Measurements from ENCODE around the gene FAM81B. TPM values are rescaled to one million over a fixed set of nuclear protein-coding genes. Genes with fewer than 3 reads are reported as not detected.

FAM81B gene
- total RNA-seq, 2 experiments from 2014 or later = not detected

DNA sequence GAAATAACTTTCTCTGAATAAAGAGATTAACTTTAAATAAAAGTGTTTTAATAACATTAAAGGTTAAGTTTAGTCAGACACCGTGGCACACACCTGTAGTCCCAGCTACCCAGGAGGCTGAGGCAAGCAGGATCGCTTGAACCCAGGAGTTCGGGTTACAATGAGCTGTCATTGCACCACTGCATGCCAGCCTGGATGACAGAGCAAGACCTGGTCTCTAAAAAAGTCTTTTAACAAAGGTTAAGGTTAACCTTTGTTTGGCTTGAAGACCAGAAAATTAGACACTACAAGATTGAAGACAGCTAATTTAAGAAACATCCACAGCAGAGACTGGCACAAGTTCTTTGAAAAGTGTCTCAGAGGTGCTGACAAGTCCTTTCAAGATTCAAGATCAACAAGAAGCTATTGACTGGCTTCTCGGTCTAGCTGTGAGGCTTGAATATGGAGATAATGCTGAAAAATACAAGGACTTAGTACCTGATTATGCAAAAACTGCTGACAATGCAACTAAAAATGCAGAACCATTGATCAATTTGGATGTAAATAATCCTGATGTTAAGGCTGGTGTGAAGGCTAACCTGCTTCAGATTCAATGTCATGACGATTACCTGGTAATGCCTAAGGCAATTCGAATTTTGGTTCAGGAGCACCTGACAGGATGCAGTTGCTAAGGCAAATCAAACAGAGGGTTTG is 48.8 kb downstream of the FAM81B start:
- ChIA-PET CTCF (ENCODE audit: unreplicated experiment) (no interaction called here), POLR2A (interaction anchor here (0.8 kb wide), 1 partner anchor 17 kb away, joined by 3 read pairs; no protein-coding TSS in a partner anchor)
- no peak overlapping the region for H3K4me2 ChIP-seq (ENCODE audit: low read length)

DNA sequence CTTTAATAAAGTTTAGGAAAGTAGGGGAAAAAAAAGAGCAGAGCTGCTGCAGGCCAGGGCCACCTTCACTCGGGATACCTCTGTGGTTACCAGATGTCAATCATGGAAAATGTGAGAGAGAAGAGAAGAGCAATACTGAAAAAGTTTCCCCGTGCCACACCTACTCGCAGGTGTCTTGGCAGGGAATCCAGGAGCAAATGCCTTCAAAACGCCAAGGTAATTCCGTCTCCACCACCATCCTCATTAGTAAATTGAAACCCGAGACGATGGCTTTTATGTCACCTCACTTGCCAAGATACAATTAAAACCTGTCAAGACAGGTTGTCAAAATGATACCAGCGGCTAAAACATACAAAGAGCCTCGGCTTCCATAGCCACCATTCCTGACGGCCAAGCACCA is 49.7 kb downstream of the FAM81B start:
- H3K9me2 ChIP-seq (ENCODE audit: insufficient read depth, low read length) = no peaks in the 10 kb centered on the region
- BruUV-seq (replicated peaks) = no TSS peak
- POLR2A ChIA-PET = no interaction called here

More for the DNA sequence above, 48.8 kb downstream of the FAM81B start:
- intact Hi-C loops (cut with micrococcal nuclease; ENCODE audit: unreplicated experiment) = no loop called here
- no peaks in the 10 kb centered on the region for H3K36me3 ChIP-seq (ENCODE audit: insufficient read depth, low read length)
- no peak overlapping the region for H3K4me3 ChIP-seq (ENCODE audit: low read depth, low read length, poor library complexity, severe bottlenecking)
- no peaks in the 10 kb centered on the region for H3K79me2 ChIP-seq (ENCODE audit: insufficient read depth, low read depth, low read length)
- no peaks in the 10 kb centered on the region for H4K20me1 ChIP-seq (ENCODE audit: insufficient read depth, low read length)
- no peaks in the 10 kb centered on the region for H3K4me1 ChIP-seq (ENCODE audit: insufficient read depth, low read length, poor library complexity, severe bottlenecking)
- TF ChIP-seq, protein P1, sequence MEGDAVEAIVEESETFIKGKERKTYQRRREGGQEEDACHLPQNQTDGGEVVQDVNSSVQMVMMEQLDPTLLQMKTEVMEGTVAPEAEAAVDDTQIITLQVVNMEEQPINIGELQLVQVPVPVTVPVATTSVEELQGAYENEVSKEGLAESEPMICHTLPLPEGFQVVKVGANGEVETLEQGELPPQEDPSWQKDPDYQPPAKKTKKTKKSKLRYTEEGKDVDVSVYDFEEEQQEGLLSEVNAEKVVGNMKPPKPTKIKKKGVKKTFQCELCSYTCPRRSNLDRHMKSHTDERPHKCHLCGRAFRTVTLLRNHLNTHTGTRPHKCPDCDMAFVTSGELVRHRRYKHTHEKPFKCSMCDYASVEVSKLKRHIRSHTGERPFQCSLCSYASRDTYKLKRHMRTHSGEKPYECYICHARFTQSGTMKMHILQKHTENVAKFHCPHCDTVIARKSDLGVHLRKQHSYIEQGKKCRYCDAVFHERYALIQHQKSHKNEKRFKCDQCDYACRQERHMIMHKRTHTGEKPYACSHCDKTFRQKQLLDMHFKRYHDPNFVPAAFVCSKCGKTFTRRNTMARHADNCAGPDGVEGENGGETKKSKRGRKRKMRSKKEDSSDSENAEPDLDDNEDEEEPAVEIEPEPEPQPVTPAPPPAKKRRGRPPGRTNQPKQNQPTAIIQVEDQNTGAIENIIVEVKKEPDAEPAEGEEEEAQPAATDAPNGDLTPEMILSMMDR (conservative IDR thresholded peaks at IDR 0.05; ENCODE audit: low read length) = no peak
- no peak for TF ChIP-seq EZH2phosphoT487 (IDR thresholded peaks at IDR 0.05; ENCODE audit: borderline replicate concordance, low read depth, low read length)
- H2AFZ ChIP-seq (ENCODE audit: low read length) = no peak overlapping the region
- BruUV-seq (replicated peaks) = no TSS peak
- DNase-seq (ENCODE audit: low spot score) = no peak
- H3K9me3 ChIP-seq (ENCODE audit: low read length) = no peaks in the 10 kb centered on the region
- H3K27ac ChIP-seq (ENCODE audit: low read depth, low read length, poor library complexity, severe bottlenecking) = no peak overlapping the region
- no peaks in the 10 kb centered on the region for H3K9me2 ChIP-seq (ENCODE audit: insufficient read depth, low read length)

DNA sequence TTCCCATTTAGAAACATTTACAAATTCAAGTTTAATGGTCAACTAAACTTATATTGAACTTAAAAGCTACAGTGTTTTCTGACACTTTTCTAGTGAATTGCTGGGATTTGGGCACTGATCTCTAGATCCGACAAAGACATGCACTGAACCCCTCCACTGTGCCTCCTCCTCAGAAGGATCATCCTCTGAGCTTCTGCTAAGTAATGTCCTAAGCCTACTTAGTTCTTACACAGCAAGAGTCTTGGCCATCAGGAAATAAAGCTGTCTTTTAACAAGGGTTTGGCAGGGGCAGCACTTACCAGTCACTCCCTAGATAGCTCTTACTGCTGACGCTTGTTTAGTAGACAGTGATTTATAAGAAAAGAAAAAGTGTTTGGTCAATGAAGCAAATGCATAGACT is 50.5 kb downstream of the FAM81B start:
- POLR2A ChIA-PET = no interaction called here
- TF ChIP-seq EZH2phosphoT487 (IDR thresholded peaks at IDR 0.05; ENCODE audit: borderline replicate concordance, low read depth, low read length) = no peak
- TF ChIP-seq, protein P1 (conservative IDR thresholded peaks at IDR 0.05; ENCODE audit: low read length) = no peak
- no peak for DNase-seq (ENCODE audit: low spot score)
- no peaks in the 10 kb centered on the region for H3K9me3 ChIP-seq (ENCODE audit: low read length)
- no peak overlapping the region for H2AFZ ChIP-seq (ENCODE audit: low read length)
- H4K20me1 ChIP-seq (ENCODE audit: insufficient read depth, low read length) = no peaks in the 10 kb centered on the region
- H3K27ac ChIP-seq (ENCODE audit: low read depth, low read length, poor library complexity, severe bottlenecking) = no peak overlapping the region
- BruUV-seq (replicated peaks) = no TSS peak
- H3K79me2 ChIP-seq (ENCODE audit: insufficient read depth, low read depth, low read length) = no peaks in the 10 kb centered on the region
- intact Hi-C loops (cut with micrococcal nuclease; ENCODE audit: unreplicated experiment) = no loop called here
- no peak overlapping the region for H3K4me2 ChIP-seq (ENCODE audit: low read length)
- no peaks in the 10 kb centered on the region for H3K4me1 ChIP-seq (ENCODE audit: insufficient read depth, low read length, poor library complexity, severe bottlenecking)
- no peaks in the 10 kb centered on the region for H3K36me3 ChIP-seq (ENCODE audit: insufficient read depth, low read length)
- H3K9me2 ChIP-seq (ENCODE audit: insufficient read depth, low read length) = no peaks in the 10 kb centered on the region
- H3K4me3 ChIP-seq (ENCODE audit: low read depth, low read length, poor library complexity, severe bottlenecking) = no peak overlapping the region
- CTCF ChIA-PET (ENCODE audit: unreplicated experiment) = no interaction called here

More for the DNA sequence above, 49.7 kb downstream of the FAM81B start:
- no peak overlapping the region for H2AFZ ChIP-seq (ENCODE audit: low read length)
- TF ChIP-seq EZH2phosphoT487 (IDR thresholded peaks at IDR 0.05; ENCODE audit: borderline replicate concordance, low read depth, low read length) = no peak
- TF ChIP-seq, protein P1 (conservative IDR thresholded peaks at IDR 0.05; ENCODE audit: low read length) = no peak
- no peaks in the 10 kb centered on the region for H3K79me2 ChIP-seq (ENCODE audit: insufficient read depth, low read depth, low read length)
- H3K9me3 ChIP-seq (ENCODE audit: low read length) = no peaks in the 10 kb centered on the region
- CTCF ChIA-PET (ENCODE audit: unreplicated experiment) = no interaction called here
- no peak overlapping the region for H3K4me3 ChIP-seq (ENCODE audit: low read depth, low read length, poor library complexity, severe bottlenecking)
- intact Hi-C loops (cut with micrococcal nuclease; ENCODE audit: unreplicated experiment) = no loop called here
- no peaks in the 10 kb centered on the region for H4K20me1 ChIP-seq (ENCODE audit: insufficient read depth, low read length)
- no peak overlapping the region for H3K4me2 ChIP-seq (ENCODE audit: low read length)
- no peak overlapping the region for H3K27ac ChIP-seq (ENCODE audit: low read depth, low read length, poor library complexity, severe bottlenecking)
- no peaks in the 10 kb centered on the region for H3K4me1 ChIP-seq (ENCODE audit: insufficient read depth, low read length, poor library complexity, severe bottlenecking)
- DNase-seq (ENCODE audit: low spot score) = no peak
- no peaks in the 10 kb centered on the region for H3K36me3 ChIP-seq (ENCODE audit: insufficient read depth, low read length)

All from OCI-LY7 (cell line).